COLO668 (cell line): Measurements from ENCODE around the gene SLC22A4.

ENCODE experiments used
- DNase-seq: peaks from one replicate; lab custom pipeline; 2025; ENCODE audit not compliant: unreplicated experiment; lab: John Stamatoyannopoulos, UW

Gene SLC22A4

DNA sequence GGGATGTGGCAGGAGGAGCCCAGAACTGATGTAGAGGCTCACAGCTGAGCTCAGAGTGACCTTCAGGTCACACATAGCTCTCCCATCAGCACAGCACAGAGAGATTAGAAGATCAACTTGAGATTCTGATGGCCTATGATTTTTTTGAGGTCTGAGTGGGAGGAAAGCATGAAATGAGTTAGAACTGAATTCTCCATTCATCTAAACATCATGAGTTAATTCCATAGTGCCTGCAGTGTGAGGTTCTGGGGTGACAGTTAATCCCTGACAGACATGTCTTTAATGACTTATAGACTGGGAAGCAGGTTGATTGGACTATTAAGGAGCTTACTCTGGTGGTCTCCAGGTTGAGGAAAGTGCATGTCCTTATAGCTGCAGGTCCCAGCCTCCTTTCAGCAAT, 97.7 kb downstream of the SLC22A4 start:
- no peak for DNase-seq

DNA sequence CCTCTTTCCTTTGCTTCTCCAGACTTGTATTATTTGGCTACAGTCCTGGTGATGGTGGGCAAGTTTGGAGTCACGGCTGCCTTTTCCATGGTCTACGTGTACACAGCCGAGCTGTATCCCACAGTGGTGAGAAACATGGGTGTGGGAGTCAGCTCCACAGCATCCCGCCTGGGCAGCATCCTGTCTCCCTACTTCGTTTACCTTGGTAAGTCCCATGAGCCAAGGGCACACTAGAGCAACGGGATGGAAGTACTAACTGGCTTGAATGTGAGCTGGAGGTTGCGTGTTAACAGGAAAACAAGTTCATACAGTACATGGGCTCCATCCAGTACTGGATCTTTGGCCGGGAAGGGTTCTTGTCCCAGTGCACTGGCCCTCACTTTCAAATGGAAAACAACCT, 98.2 kb downstream of the SLC22A4 start:
- DNase-seq: no peak

DNA sequence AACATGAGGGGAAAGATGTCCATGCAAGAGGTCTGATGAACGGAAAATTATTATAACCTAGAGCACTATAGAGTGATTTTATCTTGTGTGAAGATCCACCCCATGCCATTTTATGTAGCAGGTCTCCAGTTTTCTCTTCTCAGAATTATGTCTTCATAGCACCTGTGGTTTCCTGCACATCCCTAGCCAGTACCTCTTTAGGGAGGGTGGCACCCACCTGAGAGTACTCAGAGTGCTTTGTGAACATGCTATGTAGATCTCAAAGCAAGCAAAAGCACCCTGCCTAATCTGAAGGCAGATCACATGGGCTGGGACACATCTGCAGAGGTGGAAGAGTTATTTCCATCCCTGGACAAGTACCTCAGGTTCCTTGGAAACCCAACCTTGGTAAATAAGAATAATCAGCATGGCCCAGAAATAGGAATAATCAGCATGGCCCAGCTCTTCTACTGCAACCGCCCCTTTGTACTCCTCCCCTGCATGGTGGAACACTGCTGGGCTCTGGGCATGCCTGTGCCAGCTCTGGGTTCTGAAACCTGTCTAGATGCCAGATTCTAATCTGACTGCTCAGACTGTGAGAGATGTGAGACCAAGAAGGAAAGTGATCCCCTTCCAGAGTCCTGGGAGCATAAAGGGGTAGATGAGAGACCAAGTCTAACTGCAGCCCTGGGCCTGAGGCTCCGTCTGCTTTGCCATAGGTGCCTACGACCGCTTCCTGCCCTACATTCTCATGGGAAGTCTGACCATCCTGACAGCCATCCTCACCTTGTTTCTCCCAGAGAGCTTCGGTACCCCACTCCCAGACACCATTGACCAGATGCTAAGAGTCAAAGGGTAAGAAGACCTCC, 99.0 kb downstream of the SLC22A4 start:
- no peak for DNase-seq
